ENCODE results near the gene YWHAB. TPM values are rescaled to one million over a fixed set of nuclear protein-coding genes. Genes with fewer than 3 reads are reported as not detected.

The YWHAB gene
- total RNA-seq, 1 donor from 2014 or later = 43.2 TPM

- Histone ChIP-seq H3K27me3 (ENCODE audit: control insufficient read depth, insufficient read depth, low read length) (no peaks in the 10 kb centered on the region), H3K36me3 (ENCODE audit: control insufficient read depth, insufficient read depth, low read length) (no peaks in the 10 kb centered on the region), H3K4me3 (ENCODE audit: low read depth, low read length) (no peak overlapping the region)
- FAIRE-seq = no peak
- DNase-seq (ENCODE audit: low read depth) = no peak
- TF ChIP-seq CTCF (IDR thresholded peaks at IDR 0.05; ENCODE audit: insufficient read depth, low read length, severe bottlenecking) = no peak
These were observed 2.1 kb upstream of the YWHAB start for GRCh38 chr20:44883214-44883902.

GRCh38 chr20:44884907-44885391 is 556 bp upstream of the YWHAB start:
- no peak for FAIRE-seq
- no peaks in the 10 kb centered on the region for H3K27me3 ChIP-seq (ENCODE audit: control insufficient read depth, insufficient read depth, low read length)
- no peaks in the 10 kb centered on the region for H3K36me3 ChIP-seq (ENCODE audit: control insufficient read depth, insufficient read depth, low read length)
- no peak for TF ChIP-seq CTCF (IDR thresholded peaks at IDR 0.05; ENCODE audit: insufficient read depth, low read length, severe bottlenecking)
- H3K4me3 ChIP-seq (ENCODE audit: low read depth, low read length) = peak overlapping the region; percentile 88
- DNase-seq (ENCODE audit: low read depth) = no peak

GRCh38 chr20:44886266-44886651 is 754 bp downstream of the YWHAB start:
- Histone ChIP-seq H3K4me3 (ENCODE audit: low read depth, low read length) (peak overlapping the region; percentile 88), H3K27me3 (ENCODE audit: control insufficient read depth, insufficient read depth, low read length) (no peaks in the 10 kb centered on the region), H3K36me3 (ENCODE audit: control insufficient read depth, insufficient read depth, low read length) (peaks cover 2% of the 10 kb centered on the region)
- TF ChIP-seq CTCF (IDR thresholded peaks at IDR 0.05; ENCODE audit: insufficient read depth, low read length, severe bottlenecking) = no peak
- FAIRE-seq (no peak), DNase-seq (ENCODE audit: low read depth) (no peak)

- no peak for TF ChIP-seq CTCF (IDR thresholded peaks at IDR 0.05; ENCODE audit: insufficient read depth, low read length, severe bottlenecking)
- Histone ChIP-seq H3K4me3 (ENCODE audit: low read depth, low read length) (peak overlapping the region; percentile 88), H3K36me3 (ENCODE audit: control insufficient read depth, insufficient read depth, low read length) (peaks cover 2% of the 10 kb centered on the region), H3K27me3 (ENCODE audit: control insufficient read depth, insufficient read depth, low read length) (no peaks in the 10 kb centered on the region)
- FAIRE-seq = no peak
- no peak for DNase-seq (ENCODE audit: low read depth)
These were observed 1.3 kb downstream of the YWHAB start for GRCh38 chr20:44886828-44887227.

GRCh38 chr20:44887466-44887865 is 2.0 kb downstream of the YWHAB start:
- no peak for TF ChIP-seq CTCF (IDR thresholded peaks at IDR 0.05; ENCODE audit: insufficient read depth, low read length, severe bottlenecking)
- DNase-seq (ENCODE audit: low read depth) = no peak
- H3K27me3 ChIP-seq (ENCODE audit: control insufficient read depth, insufficient read depth, low read length) = no peaks in the 10 kb centered on the region
- H3K4me3 ChIP-seq (ENCODE audit: low read depth, low read length) = no peak overlapping the region
- peaks cover 2% of the 10 kb centered on the region for H3K36me3 ChIP-seq (ENCODE audit: control insufficient read depth, insufficient read depth, low read length)
- FAIRE-seq = no peak
